Measurements from ENCODE around the gene AFF1.

The AFF1 gene

GRCh38 chr4:87086143-87086805 is 151.5 kb downstream of the AFF1 start:
- no peak for TF ChIP-seq CTCF (IDR thresholded peaks at IDR 0.05; ENCODE audit: low read depth, low read length)
- no peak for DNase-seq (ENCODE audit: low read depth, low spot score)
- no peak overlapping the region for H3K4me3 ChIP-seq (ENCODE audit: low read depth, low read length)
- in situ Hi-C loops (cut with HindIII; ENCODE audit: low sequenced_read_pairs) = no loop called here

GRCh38 chr4:87087015-87087414 is 152.2 kb downstream of the AFF1 start:
- H3K4me3 ChIP-seq (ENCODE audit: low read depth, low read length) = no peak overlapping the region
- in situ Hi-C loops (cut with HindIII; ENCODE audit: low sequenced_read_pairs) = no loop called here
- no peak for DNase-seq (ENCODE audit: low read depth, low spot score)
- TF ChIP-seq CTCF (IDR thresholded peaks at IDR 0.05; ENCODE audit: low read depth, low read length) = no peak

- no peak overlapping the region for H3K4me3 ChIP-seq (ENCODE audit: low read depth, low read length)
- no peak for TF ChIP-seq CTCF (IDR thresholded peaks at IDR 0.05; ENCODE audit: low read depth, low read length)
- DNase-seq (ENCODE audit: low read depth, low spot score) = no peak
- in situ Hi-C loops (cut with HindIII; ENCODE audit: low sequenced_read_pairs) = no loop called here
Observed at GRCh38 chr4:87087420-87087819, 152.6 kb downstream of the AFF1 start.

- no peak overlapping the region for H3K4me3 ChIP-seq (ENCODE audit: low read depth, low read length)
- DNase-seq (ENCODE audit: low read depth, low spot score) = no peak
- no peak for TF ChIP-seq CTCF (IDR thresholded peaks at IDR 0.05; ENCODE audit: low read depth, low read length)
- in situ Hi-C loops (cut with HindIII; ENCODE audit: low sequenced_read_pairs) = no loop called here
Observed at GRCh38 chr4:87088186-87088585, 153.4 kb downstream of the AFF1 start.

- TF ChIP-seq CTCF (IDR thresholded peaks at IDR 0.05; ENCODE audit: low read depth, low read length) = no peak
- DNase-seq (ENCODE audit: low read depth, low spot score) = no peak
- in situ Hi-C loops (cut with HindIII; ENCODE audit: low sequenced_read_pairs) = no loop called here
- H3K4me3 ChIP-seq (ENCODE audit: low read depth, low read length) = no peak overlapping the region
Observed at GRCh38 chr4:87089368-87089767, 154.6 kb downstream of the AFF1 start.

GRCh38 chr4:87090305-87090704 is 155.5 kb downstream of the AFF1 start:
- DNase-seq (ENCODE audit: low read depth, low spot score) = no peak
- in situ Hi-C loops (cut with HindIII; ENCODE audit: low sequenced_read_pairs) = no loop called here
- TF ChIP-seq CTCF (IDR thresholded peaks at IDR 0.05; ENCODE audit: low read depth, low read length) = no peak
- H3K4me3 ChIP-seq (ENCODE audit: low read depth, low read length) = no peak overlapping the region
